HL-60 (cell line): ENCODE results near the gene DTNBP1.

Experiments
- DNase-seq, 2 experiments: peaks; one replicate each; pipeline ENCODE4 v3.0.0-alpha.2; 2010 to 2020; ENCODE audit warnings: low read depth in 1 of 2, low spot score in 1 of 2
- H3K27ac ChIP-seq: fragments of 250-450 bp; sonication (Bioruptor Pico); replicated peaks from 2 replicates; pipeline ENCODE4 v1.5.1; 2020; ENCODE audit warnings: mild to moderate bottlenecking, moderate library complexity
- H3K27me3 ChIP-seq: fragments of 250-450 bp; sonication (Bioruptor Pico); 2 replicates; pipeline ENCODE4 v1.5.1; 2021; ENCODE audit warnings: mild to moderate bottlenecking, moderate library complexity; ENCODE audit not compliant: insufficient read depth, poor library complexity, severe bottlenecking
- H3K4me3 ChIP-seq: replicated peaks from 2 replicates; pipeline ENCODE4 v1.5.1; 2011; ENCODE audit warnings: mild to moderate bottlenecking, control low read depth, low read length; ENCODE audit not compliant: insufficient read depth
- CTCF ChIP-seq: IDR thresholded peaks from one replicate; pipeline ENCODE4 v1.5.1; 2011; ENCODE audit warnings: low read length, control low read depth, inconsistent platforms; ENCODE audit not compliant: insufficient read depth
- GABPA ChIP-seq: IDR thresholded peaks from 2 replicates; pipeline ENCODE4 v1.6.1; 2012; ENCODE audit warnings: low read depth
- POLR2AphosphoS5 ChIP-seq: IDR thresholded peaks from 2 replicates; pipeline ENCODE4 v1.6.1; 2012; ENCODE audit warnings: low read depth
- SPI1 ChIP-seq: IDR thresholded peaks from 2 replicates; pipeline ENCODE4 v1.6.1; 2012; ENCODE audit warnings: low read depth, mild to moderate bottlenecking, borderline replicate concordance
- TF ChIP-seq, protein P1 (sequence below): IDR thresholded peaks from 2 replicates; pipeline ENCODE4 v1.6.1; 2012; ENCODE audit warnings: low read depth; ENCODE audit not compliant: insufficient replicate concordance

Gene DTNBP1

GRCh38 chr6:15572296-15573016, 90.4 kb downstream of the DTNBP1 start:
- TF ChIP-seq, protein P1, sequence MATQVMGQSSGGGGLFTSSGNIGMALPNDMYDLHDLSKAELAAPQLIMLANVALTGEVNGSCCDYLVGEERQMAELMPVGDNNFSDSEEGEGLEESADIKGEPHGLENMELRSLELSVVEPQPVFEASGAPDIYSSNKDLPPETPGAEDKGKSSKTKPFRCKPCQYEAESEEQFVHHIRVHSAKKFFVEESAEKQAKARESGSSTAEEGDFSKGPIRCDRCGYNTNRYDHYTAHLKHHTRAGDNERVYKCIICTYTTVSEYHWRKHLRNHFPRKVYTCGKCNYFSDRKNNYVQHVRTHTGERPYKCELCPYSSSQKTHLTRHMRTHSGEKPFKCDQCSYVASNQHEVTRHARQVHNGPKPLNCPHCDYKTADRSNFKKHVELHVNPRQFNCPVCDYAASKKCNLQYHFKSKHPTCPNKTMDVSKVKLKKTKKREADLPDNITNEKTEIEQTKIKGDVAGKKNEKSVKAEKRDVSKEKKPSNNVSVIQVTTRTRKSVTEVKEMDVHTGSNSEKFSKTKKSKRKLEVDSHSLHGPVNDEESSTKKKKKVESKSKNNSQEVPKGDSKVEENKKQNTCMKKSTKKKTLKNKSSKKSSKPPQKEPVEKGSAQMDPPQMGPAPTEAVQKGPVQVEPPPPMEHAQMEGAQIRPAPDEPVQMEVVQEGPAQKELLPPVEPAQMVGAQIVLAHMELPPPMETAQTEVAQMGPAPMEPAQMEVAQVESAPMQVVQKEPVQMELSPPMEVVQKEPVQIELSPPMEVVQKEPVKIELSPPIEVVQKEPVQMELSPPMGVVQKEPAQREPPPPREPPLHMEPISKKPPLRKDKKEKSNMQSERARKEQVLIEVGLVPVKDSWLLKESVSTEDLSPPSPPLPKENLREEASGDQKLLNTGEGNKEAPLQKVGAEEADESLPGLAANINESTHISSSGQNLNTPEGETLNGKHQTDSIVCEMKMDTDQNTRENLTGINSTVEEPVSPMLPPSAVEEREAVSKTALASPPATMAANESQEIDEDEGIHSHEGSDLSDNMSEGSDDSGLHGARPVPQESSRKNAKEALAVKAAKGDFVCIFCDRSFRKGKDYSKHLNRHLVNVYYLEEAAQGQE: no peak
- no peak for TF ChIP-seq CTCF
- H3K27me3 ChIP-seq: no peaks in the 10 kb centered on the region
- H3K27ac ChIP-seq: no peak overlapping the region
- DNase-seq: no peak
- H3K4me3 ChIP-seq: no peak overlapping the region

DNA sequence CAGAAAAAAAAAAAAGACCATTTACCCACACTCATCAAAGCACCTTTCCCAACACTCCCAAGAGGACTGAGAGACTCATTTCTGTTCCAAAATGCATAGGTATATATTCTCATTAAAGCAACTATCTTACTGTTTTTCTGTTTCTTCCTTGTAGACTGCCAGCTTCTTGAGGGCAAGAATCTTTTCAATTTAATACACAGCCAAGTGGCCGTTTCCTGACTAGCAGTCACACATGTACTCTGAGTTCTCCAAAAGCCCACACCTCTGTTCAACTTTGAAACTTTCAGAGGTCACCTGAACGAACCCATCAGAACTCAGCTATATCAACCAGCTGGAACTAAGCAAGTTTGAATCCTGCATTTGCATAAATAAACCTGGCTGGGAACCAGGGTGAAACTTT, 92.7 kb downstream of the DTNBP1 start:
- TF ChIP-seq POLR2AphosphoS5: no peak
- no peak for TF ChIP-seq SPI1
- TF ChIP-seq, protein P1: no peak
- Histone ChIP-seq H3K4me3 (no peak overlapping the region), H3K27ac (no peak overlapping the region), H3K27me3 (no peaks in the 10 kb centered on the region)
- DNase-seq: no peak

- peak in 1 of 2 experiments; percentile 38 for DNase-seq
- no peak overlapping the region for H3K27ac ChIP-seq
- no peaks in the 10 kb centered on the region for H3K27me3 ChIP-seq
These were observed 93.5 kb downstream of the DTNBP1 start for GRCh38 chr6:15569035-15569995.

More at GRCh38 chr6:15569035-15569995, 93.5 kb downstream of the DTNBP1 start:
- no peak overlapping the region for H3K4me3 ChIP-seq
- TF ChIP-seq CTCF (no peak), POLR2AphosphoS5 (0 out of 2 replicates have a peak, but pooled peaks have one; percentile 17), GABPA (no peak), SPI1 (no peak)
- TF ChIP-seq, protein P1: no peak
